Measurements from ENCODE around the gene ERBIN. TPM values are rescaled to one million over a fixed set of nuclear protein-coding genes. Genes with fewer than 3 reads are reported as not detected.

Gene ERBIN
- total and polyA plus RNA-seq, 2 of the 4 experiments (the other 2 are of a cell fraction): 25.8 to 70.1 TPM

GRCh38 chr5:65933295-65933694 is 6.9 kb downstream of the ERBIN start:
- H4K8ac ChIP-seq (ENCODE audit: low read depth in 2 of 2, low read length in 2 of 2): no peak overlapping the region
- no peak overlapping the region for H2AFZ ChIP-seq (replicated peaks; ENCODE audit: low read length, poor library complexity)
- H3K27ac ChIP-seq (ENCODE audit: insufficient read depth, low read length): no peak overlapping the region
- no peak overlapping the region for H2AK5ac ChIP-seq (ENCODE audit: low read depth, low read length)
- BruUV-seq (replicated peaks): no TSS peak
- ChIA-PET CTCF (interaction anchor here (1.1 kb wide), 1 partner anchor 190 kb away, joined by 6 read pairs; no protein-coding TSS in a partner anchor), POLR2A (ENCODE audit: unreplicated experiment) (no interaction called here)
- no peak overlapping the region for H3K4ac ChIP-seq (ENCODE audit: low read depth, low read length)
- H4K20me1 ChIP-seq (ENCODE audit: insufficient read depth, low read length): peaks cover 86% of the 10 kb centered on the region
- no peak for DNase-seq
- H3K18ac ChIP-seq (ENCODE audit: low read depth, low read length): no peak overlapping the region
- no peak overlapping the region for H4K91ac ChIP-seq (ENCODE audit: insufficient read depth, low read depth, low read length)
- no peak overlapping the region for H3K9ac ChIP-seq (ENCODE audit: low read depth, low read length)
- dilution Hi-C loops (cut with HindIII; ENCODE audit: low sequenced_read_pairs, unreplicated experiment) (no loop called here), in situ Hi-C loops (cut with MboI; ENCODE audit: low sequenced_read_pairs) (no loop called here), intact Hi-C loops (cut with micrococcal nuclease) (no loop called here)
- no peak overlapping the region for H3K56ac ChIP-seq (ENCODE audit: extremely low read depth, insufficient read depth, low read length)
- H3K23ac ChIP-seq (ENCODE audit: low read depth, low read length): no peak overlapping the region
- peaks cover 7% of the 10 kb centered on the region; the same call in 1 of the 2 replicates for H3K4me1 ChIP-seq (ENCODE audit: control insufficient read depth, insufficient read depth, low read length)
- WGBS, 2 experiments (ENCODE audit: extremely low coverage in 2 of 2, insufficient read length in 1 of 2): no CpG with 5 or more reads among the region's 2 CpGs
- no peaks in the 10 kb centered on the region for H3K9me3 ChIP-seq (ENCODE audit: control insufficient read depth, insufficient read depth, low read length)
- H3K4me3 ChIP-seq (ENCODE audit: insufficient read depth, low read depth, low read length): no peak overlapping the region
- H3K4me2 ChIP-seq (ENCODE audit: low read depth, low read length): peak overlapping the region; percentile 10; the same call in 1 of the 2 replicates
- H2BK15ac ChIP-seq (ENCODE audit: low read depth, low read length): no peak overlapping the region
- peaks cover 8% of the 10 kb centered on the region for H3K36me3 ChIP-seq (ENCODE audit: control insufficient read depth, insufficient read depth, low read length)
- H3K27me3 ChIP-seq (ENCODE audit: control insufficient read depth, insufficient read depth, low read length): no peaks in the 10 kb centered on the region
- no peaks in the 10 kb centered on the region for H3K9me1 ChIP-seq (ENCODE audit: insufficient read depth, low read length)
- no peak overlapping the region for H3K14ac ChIP-seq (replicated peaks; ENCODE audit: low read depth, low read length)
- ATAC-seq (ENCODE audit: low read depth): no peak
- peaks cover 0 to 4% of the 10 kb centered on the region in 2 experiments; a peak in 1 of 4 replicates for H3K79me1 ChIP-seq (ENCODE audit: low read depth in 1 of 2, low read length in 2 of 2)
- H2BK5ac ChIP-seq (ENCODE audit: low read depth, low read length, poor library complexity, severe bottlenecking): no peak overlapping the region
- no peak overlapping the region for H4K5ac ChIP-seq (ENCODE audit: low read depth, low read length)
- H2BK20ac ChIP-seq (ENCODE audit: low read depth, low read length): no peak overlapping the region
- H2BK120ac ChIP-seq (ENCODE audit: low read depth, low read length): no peak overlapping the region
- H2AK9ac ChIP-seq (replicated peaks; ENCODE audit: low read depth, low read length, poor library complexity): no peak overlapping the region
- TF ChIP-seq RCOR1 (IDR thresholded peaks at IDR 0.05; ENCODE audit: insufficient replicate concordance, low read length): no peak
- TF ChIP-seq MAFK (IDR thresholded peaks at IDR 0.05; ENCODE audit: low read depth, low read length): no peak
- no peak for TF ChIP-seq FOS (IDR thresholded peaks at IDR 0.05; ENCODE audit: low read depth, low read length)
- no peak for TF ChIP-seq NFE2L2 (IDR thresholded peaks at IDR 0.05; ENCODE audit: low read depth, low read length)
- TF ChIP-seq RAD21 (IDR thresholded peaks at IDR 0.05; ENCODE audit: low read length): no peak
- TF ChIP-seq RFX5 (IDR thresholded peaks at IDR 0.05; ENCODE audit: low read depth, low read length): no peak
- no peak for TF ChIP-seq POLR2A (IDR thresholded peaks at IDR 0.05; ENCODE audit: low read depth, low read length)
- TF ChIP-seq CTCF (conservative IDR thresholded peaks at IDR 0.05; ENCODE audit: low read depth, low read length): no peak
- no peak for TF ChIP-seq SMC3 (IDR thresholded peaks at IDR 0.05; ENCODE audit: low read depth, low read length)
- TF ChIP-seq CEBPB (IDR thresholded peaks at IDR 0.05; ENCODE audit: low read depth, low read length): no peak
- no peak for TF ChIP-seq MXI1 (IDR thresholded peaks at IDR 0.05; ENCODE audit: borderline replicate concordance, low read depth, low read length)
- TF ChIP-seq MAZ (IDR thresholded peaks at IDR 0.05; ENCODE audit: borderline replicate concordance, low read depth, low read length): no peak
- TF ChIP-seq BHLHE40 (IDR thresholded peaks at IDR 0.05; ENCODE audit: low read depth, low read length): no peak
- no peak for TF ChIP-seq CHD1 (IDR thresholded peaks at IDR 0.05; ENCODE audit: low read depth, low read length)
- TF ChIP-seq ELK1 (IDR thresholded peaks at IDR 0.05; ENCODE audit: borderline replicate concordance, low read depth, low read length): no peak
